Osteocyte (in vitro differentiated cells): Measurements from ENCODE around the gene CACNB1. TPM values are rescaled to one million over a fixed set of nuclear protein-coding genes. Genes with fewer than 3 reads are reported as not detected.

Source experiments
- DNase-seq: peaks from one replicate; pipeline ENCODE4 v3.0.0; 2021; ENCODE audit warnings: mixed read lengths; ENCODE audit not compliant: unreplicated experiment; ENCODE audit errors: extremely low spot score
- H3K27ac Mint-ChIP-seq: one replicate; pipeline ENCODE4 v1.8.0; 2021; ENCODE audit warnings: mild to moderate bottlenecking, mixed read lengths; ENCODE audit not compliant: unreplicated experiment
- H3K27me3 Mint-ChIP-seq: one replicate; pipeline ENCODE4 v1.8.0; 2021; ENCODE audit warnings: mixed read lengths; ENCODE audit not compliant: unreplicated experiment
- H3K36me3 Mint-ChIP-seq: one replicate; pipeline ENCODE4 v1.8.0; 2021; ENCODE audit warnings: mixed read lengths; ENCODE audit not compliant: unreplicated experiment
- H3K4me1 Mint-ChIP-seq: one replicate; pipeline ENCODE4 v1.8.0; 2021; ENCODE audit warnings: mixed read lengths; ENCODE audit not compliant: unreplicated experiment
- H3K4me3 Mint-ChIP-seq: one replicate; pipeline ENCODE4 v1.8.0; 2021; ENCODE audit warnings: mild to moderate bottlenecking, moderate library complexity, mixed read lengths; ENCODE audit not compliant: unreplicated experiment
- H3K9me3 Mint-ChIP-seq: one replicate; pipeline ENCODE4 v1.8.0; 2021; ENCODE audit warnings: mixed read lengths; ENCODE audit not compliant: unreplicated experiment
- total RNA-seq: library from RNA; stranded (reverse); gene quantifications from 2 replicates; pipeline ENCODE4 v1.2.1, GENCODE V29; 2021
- TF ChIP-seq, protein P1 (sequence below): fragments of 200-600 bp; sonication (generic); IDR thresholded peaks from 2 replicates; pipeline ENCODE4 v1.5.0; 2021; ENCODE audit warnings: antibody characterized with exemption, mild to moderate bottlenecking, moderate library complexity

Gene CACNB1
- total RNA-seq, 1 donor from 2014 or later = 15.4 TPM

DNA sequence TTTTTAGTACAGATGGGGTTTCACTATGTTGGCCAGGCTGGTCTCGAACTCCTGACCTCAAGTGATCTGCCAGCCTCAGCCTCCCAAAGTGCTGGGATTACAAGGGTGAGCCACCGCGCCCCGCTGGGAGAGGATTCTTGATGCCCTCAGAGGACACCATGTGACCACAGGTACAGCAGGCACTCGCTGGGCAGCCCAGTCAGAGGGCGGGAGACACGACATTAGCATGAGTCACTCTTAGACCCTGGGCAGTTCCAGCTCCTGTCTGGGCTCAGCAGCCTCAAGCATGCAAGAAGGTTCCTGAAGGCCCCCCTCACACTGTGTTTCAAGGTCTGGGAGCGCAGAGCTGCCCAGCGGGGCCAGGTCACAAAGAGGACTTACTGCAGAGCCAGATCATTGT lies 16.4 kb upstream of the CACNB1 start:
- H3K9me3 Mint-ChIP-seq = no peaks in the 10 kb centered on the region

DNA sequence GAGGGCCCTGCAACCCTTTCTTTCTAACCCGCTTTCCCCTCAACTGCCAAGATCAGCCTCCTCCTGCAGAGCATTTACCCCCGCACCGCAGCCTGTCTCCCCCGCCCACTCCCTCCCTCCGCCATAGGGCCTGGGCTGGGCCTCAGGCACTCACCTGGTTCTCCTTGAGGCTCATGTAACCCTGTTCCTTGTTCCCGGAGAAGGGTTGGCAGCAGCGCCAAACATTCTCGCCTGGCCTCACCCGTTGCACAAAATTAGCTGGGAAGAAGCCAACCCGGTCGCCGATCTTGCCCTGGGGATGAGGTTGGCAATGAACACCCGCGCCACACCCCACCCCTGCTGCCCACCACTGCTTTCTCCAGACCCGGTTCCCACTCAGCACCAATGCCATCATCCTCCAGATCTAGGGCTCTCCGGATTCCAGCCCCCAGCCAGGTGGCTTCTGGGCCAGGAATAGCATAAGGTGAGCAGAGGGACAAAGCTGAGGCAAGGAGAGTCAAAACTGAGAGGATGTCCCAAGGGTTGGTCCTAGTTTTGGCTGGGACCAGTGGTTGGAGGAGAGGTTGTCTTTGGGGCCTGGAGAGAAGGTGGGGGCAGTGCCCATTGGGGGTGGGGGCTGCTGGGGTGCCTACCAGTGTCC lies 15.5 kb upstream of the CACNB1 start:
- H3K36me3 Mint-ChIP-seq = no peaks in the 10 kb centered on the region
- no peak overlapping the region for H3K4me3 Mint-ChIP-seq
- peaks cover 18% of the 10 kb centered on the region for H3K4me1 Mint-ChIP-seq
- H3K27me3 Mint-ChIP-seq = peaks cover 7% of the 10 kb centered on the region
- H3K9me3 Mint-ChIP-seq = no peaks in the 10 kb centered on the region
- no peak for DNase-seq
- TF ChIP-seq, protein P1, sequence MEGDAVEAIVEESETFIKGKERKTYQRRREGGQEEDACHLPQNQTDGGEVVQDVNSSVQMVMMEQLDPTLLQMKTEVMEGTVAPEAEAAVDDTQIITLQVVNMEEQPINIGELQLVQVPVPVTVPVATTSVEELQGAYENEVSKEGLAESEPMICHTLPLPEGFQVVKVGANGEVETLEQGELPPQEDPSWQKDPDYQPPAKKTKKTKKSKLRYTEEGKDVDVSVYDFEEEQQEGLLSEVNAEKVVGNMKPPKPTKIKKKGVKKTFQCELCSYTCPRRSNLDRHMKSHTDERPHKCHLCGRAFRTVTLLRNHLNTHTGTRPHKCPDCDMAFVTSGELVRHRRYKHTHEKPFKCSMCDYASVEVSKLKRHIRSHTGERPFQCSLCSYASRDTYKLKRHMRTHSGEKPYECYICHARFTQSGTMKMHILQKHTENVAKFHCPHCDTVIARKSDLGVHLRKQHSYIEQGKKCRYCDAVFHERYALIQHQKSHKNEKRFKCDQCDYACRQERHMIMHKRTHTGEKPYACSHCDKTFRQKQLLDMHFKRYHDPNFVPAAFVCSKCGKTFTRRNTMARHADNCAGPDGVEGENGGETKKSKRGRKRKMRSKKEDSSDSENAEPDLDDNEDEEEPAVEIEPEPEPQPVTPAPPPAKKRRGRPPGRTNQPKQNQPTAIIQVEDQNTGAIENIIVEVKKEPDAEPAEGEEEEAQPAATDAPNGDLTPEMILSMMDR = no peak
- H3K27ac Mint-ChIP-seq = no peak overlapping the region

More for the DNA sequence above, 16.4 kb upstream of the CACNB1 start:
- TF ChIP-seq, protein P1 = no peak
- H3K27me3 Mint-ChIP-seq = peaks cover 11% of the 10 kb centered on the region
- H3K4me3 Mint-ChIP-seq = no peak overlapping the region
- DNase-seq = no peak
- no peaks in the 10 kb centered on the region for H3K36me3 Mint-ChIP-seq
- no peak overlapping the region for H3K27ac Mint-ChIP-seq
- peaks cover 16% of the 10 kb centered on the region for H3K4me1 Mint-ChIP-seq

DNA sequence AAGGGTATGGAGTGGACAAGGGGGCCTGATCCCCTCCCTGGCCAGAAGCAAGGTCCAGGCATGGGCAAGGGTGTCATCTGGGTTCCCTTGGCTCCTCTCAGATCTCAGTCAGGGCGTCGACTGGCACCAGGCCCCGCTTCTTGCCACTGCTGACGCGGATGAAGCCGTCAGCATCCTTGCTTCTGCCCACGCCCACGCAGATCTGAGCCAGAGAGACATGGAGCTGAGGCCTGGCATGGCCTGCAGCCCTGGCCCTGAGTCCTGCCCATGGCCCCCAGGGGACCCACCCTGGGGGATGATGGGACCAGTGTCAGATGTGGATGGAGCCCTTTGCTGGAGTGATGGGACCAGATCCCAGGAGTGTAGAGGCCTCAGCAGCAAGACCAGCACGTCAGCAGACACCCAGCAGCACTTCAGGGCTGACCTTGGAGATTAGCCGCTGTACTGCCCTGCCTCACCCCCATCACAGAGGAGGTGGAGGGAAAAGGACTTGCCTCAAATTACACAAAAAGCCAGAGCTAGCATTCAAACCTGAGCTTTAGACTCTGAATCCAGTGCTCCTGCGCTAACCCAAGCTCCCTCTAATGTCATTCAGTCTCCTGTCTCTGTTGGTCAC lies 14.8 kb upstream of the CACNB1 start:
- H3K27ac Mint-ChIP-seq = no peak overlapping the region
- peaks cover 19% of the 10 kb centered on the region for H3K4me1 Mint-ChIP-seq
- no peaks in the 10 kb centered on the region for H3K36me3 Mint-ChIP-seq
- TF ChIP-seq, protein P1 = no peak
- H3K9me3 Mint-ChIP-seq = no peaks in the 10 kb centered on the region
- no peak for DNase-seq
- no peak overlapping the region for H3K4me3 Mint-ChIP-seq
- peaks cover 7% of the 10 kb centered on the region for H3K27me3 Mint-ChIP-seq

DNA sequence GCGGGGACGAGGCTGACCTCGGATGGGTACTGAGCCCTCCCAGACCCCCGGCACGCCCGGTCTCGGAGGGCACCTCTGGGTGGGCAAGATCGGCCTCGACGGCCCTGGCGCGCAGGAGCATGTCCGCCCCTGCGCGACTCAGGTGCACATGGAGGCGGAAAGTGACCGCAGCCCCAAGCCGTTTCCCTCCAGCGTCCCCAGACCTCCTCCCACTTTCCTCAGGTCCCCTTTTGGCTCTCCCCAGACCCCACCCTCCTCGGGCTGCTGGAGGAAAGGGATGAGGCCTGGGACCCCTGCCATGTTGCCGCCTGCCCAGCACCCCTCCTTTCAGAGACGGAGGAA lies 12.6 kb upstream of the CACNB1 start:
- Mint-ChIP-seq H3K27me3 (no peaks in the 10 kb centered on the region), H3K9me3 (no peaks in the 10 kb centered on the region), H3K36me3 (no peaks in the 10 kb centered on the region), H3K4me3 (no peak overlapping the region), H3K27ac (peak overlapping the region; percentile 38), H3K4me1 (peaks cover 25% of the 10 kb centered on the region)
- no peak for DNase-seq
- TF ChIP-seq, protein P1 = no peak

DNA sequence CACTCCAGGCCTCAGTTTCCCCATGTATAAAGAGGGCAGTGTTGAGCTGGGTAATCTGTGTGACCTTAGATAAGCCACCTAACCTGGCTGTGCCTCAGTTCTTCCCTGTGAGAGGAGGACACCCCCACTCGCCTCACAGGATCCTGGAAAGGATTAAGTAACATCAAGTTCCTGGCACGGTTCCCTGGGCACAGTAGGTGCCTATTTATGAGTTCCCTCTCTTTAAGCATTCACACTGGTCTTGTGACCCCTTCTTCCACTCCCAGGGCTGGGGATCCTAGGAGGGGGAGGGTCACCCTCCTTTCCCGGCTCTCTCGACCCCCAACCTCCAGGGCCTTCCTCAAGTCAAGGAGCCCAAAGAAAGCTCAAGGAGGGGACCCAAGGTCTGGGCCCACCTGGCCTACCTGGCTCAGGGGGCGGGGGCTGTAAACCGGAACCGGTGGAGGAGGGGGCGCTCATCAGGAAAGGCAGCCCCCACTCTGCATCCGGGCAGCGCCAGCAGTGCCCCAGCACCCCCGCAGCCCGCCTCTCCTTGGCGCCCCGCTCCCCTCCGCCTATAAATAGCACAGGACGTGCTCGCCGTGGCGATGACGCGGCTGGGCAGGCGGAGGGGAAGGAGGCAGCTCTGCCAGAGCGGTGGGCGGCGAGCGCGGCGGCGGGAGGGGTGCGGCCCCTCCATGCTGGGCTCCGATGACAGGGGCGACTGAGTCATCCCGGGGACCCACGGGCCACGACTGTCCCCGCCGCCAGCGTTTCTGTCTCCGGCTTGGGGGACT lies 12.0 kb upstream of the CACNB1 start:
- no peak for DNase-seq
- H3K4me1 Mint-ChIP-seq = peaks cover 25% of the 10 kb centered on the region
- no peaks in the 10 kb centered on the region for H3K9me3 Mint-ChIP-seq
- peaks cover 5% of the 10 kb centered on the region for H3K36me3 Mint-ChIP-seq
- TF ChIP-seq, protein P1 = no peak
- no peak overlapping the region for H3K27ac Mint-ChIP-seq
- H3K27me3 Mint-ChIP-seq = no peaks in the 10 kb centered on the region
- H3K4me3 Mint-ChIP-seq = peak overlapping the region; percentile 38
